AG04450 (cell line): Measurements from ENCODE around the gene INAFM2. TPM values are rescaled to one million over a fixed set of nuclear protein-coding genes. Genes with fewer than 3 reads are reported as not detected.
A peak's percentile ranks its signal among the peaks of the same experiment; 100 is the strongest.

ENCODE experiments used
- CTCF ChIA-PET: fragments of 300-600, 350-600 bp; formaldehyde crosslinking; extraction: SDS; loops from one replicate; lab custom pipeline; 2022; ENCODE audit warnings: antibody characterized with exemption, inconsistent platforms; lab: Charles Lee
- POLR2A ChIA-PET: fragments of 350-600 bp; formaldehyde crosslinking; extraction: SDS; loops from one replicate; lab custom pipeline; 2021; ENCODE audit warnings: antibody characterized with exemption, inconsistent platforms; lab: Yijun Ruan, JAX
- DNase-seq: peaks from one replicate; pipeline ENCODE4 v3.0.0-alpha.2; 2011; ENCODE audit warnings: low read depth, low spot score
- H3K27ac ChIP-seq: one replicate; pipeline ENCODE4 v1.5.1; 2012; ENCODE audit warnings: low read depth, low read length, control low read depth
- H3K27me3 ChIP-seq: one replicate; pipeline ENCODE4 v1.6.0; 2012; ENCODE audit warnings: low read length; ENCODE audit not compliant: control insufficient read depth, insufficient read depth
- H3K4me3 ChIP-seq: 2 replicates; pipeline ENCODE4 v1.5.1; 2011; ENCODE audit warnings: mild to moderate bottlenecking, low read depth, low read length, control low read depth
- H3K9me3 ChIP-seq: 2 replicates; pipeline ENCODE4 v1.5.1; 2012; ENCODE audit warnings: low read length; ENCODE audit not compliant: control insufficient read depth, insufficient read depth
- CTCF ChIP-seq: IDR thresholded peaks from 2 replicates; pipeline ENCODE4 v1.5.1; 2011; ENCODE audit warnings: low read depth, low read length, control low read depth, inconsistent platforms
- polyA plus RNA-seq: library from polyadenylated mRNA; depleted of rRNA; stranded (reverse); fragments of >200 nt; gene quantifications from 2 replicates; pipeline ENCODE4 v1.2.3, GENCODE V29; 2011

The INAFM2 gene
- polyA plus RNA-seq, 1 experiment: 11.4 TPM

GRCh38 chr15:40280260-40281056, 43.0 kb upstream of the INAFM2 start:
- Histone ChIP-seq H3K9me3 (peaks cover 7% of the 10 kb centered on the region; the same call in 1 of the 2 replicates), H3K27me3 (peaks cover 74% of the 10 kb centered on the region), H3K27ac (no peak overlapping the region), H3K4me3 (no peak overlapping the region)
- ChIA-PET POLR2A (interaction anchor here (0.8 kb wide), 1 partner anchor 11 kb away, joined by 3 read pairs; no protein-coding TSS in a partner anchor), CTCF (interaction anchor here (0.8 to 12.2 kb wide), 12 partner anchors 9 to 143 kb away, joined by 3 to 670 read pairs (median 8); partner anchors contain the start of genes PAK6 and PLCB2)
- no peak for DNase-seq
- TF ChIP-seq CTCF: no peak

GRCh38 chr15:40281057-40281800, 42.3 kb upstream of the INAFM2 start:
- CTCF ChIA-PET: interaction anchor here (0.9 to 12.2 kb wide), 5 partner anchors 8 to 142 kb away, joined by 3 to 670 read pairs (median 26); partner anchors contain the start of gene PLCB2
- H3K4me3 ChIP-seq: no peak overlapping the region
- no peak overlapping the region for H3K27ac ChIP-seq
- DNase-seq: no peak
- H3K27me3 ChIP-seq: peaks cover 74% of the 10 kb centered on the region
- peaks cover 7% of the 10 kb centered on the region; the same call in 1 of the 2 replicates for H3K9me3 ChIP-seq
- POLR2A ChIA-PET: interaction anchor here (0.8 kb wide), 1 partner anchor 10 kb away, joined by 3 read pairs; no protein-coding TSS in a partner anchor
- TF ChIP-seq CTCF: no peak

- ChIA-PET CTCF (no interaction called here), POLR2A (no interaction called here)
- no peak for TF ChIP-seq CTCF
- Histone ChIP-seq H3K9me3 (peaks cover 7% of the 10 kb centered on the region; the same call in 1 of the 2 replicates), H3K4me3 (peak overlapping the region; percentile 44; the same call in 1 of the 2 replicates), H3K27me3 (peaks cover 78% of the 10 kb centered on the region), H3K27ac (no peak overlapping the region)
- DNase-seq: no peak
Measured at GRCh38 chr15:40281801-40282146, 41.7 kb upstream of the INAFM2 start.

- ChIA-PET CTCF (no interaction called here), POLR2A (no interaction called here)
- Histone ChIP-seq H3K27me3 (peaks cover 77% of the 10 kb centered on the region), H3K9me3 (peaks cover 7% of the 10 kb centered on the region; the same call in 1 of the 2 replicates), H3K4me3 (peak overlapping the region; percentile 44), H3K27ac (no peak overlapping the region)
- DNase-seq: no peak
- peak; percentile 14; the same call in 1 of the 2 replicates for TF ChIP-seq CTCF
Measured at GRCh38 chr15:40282147-40282868, 41.2 kb upstream of the INAFM2 start.
